NT2/D1 (cell line): Measurements from ENCODE around the gene EPHA2.

Source experiments
- SUZ12 ChIP-seq: IDR thresholded peaks from 2 replicates; pipeline ENCODE4 v1.6.1; 2011; ENCODE audit not compliant: insufficient read length, insufficient read depth; ENCODE audit errors: extremely low read depth
- YY1 ChIP-seq: IDR thresholded peaks from 2 replicates; pipeline ENCODE4 v1.6.1; 2011; ENCODE audit not compliant: insufficient read length, insufficient read depth

GRCh38 chr1:16076865-16077238 lies 79.0 kb downstream of the EPHA2 start:
- no peak for TF ChIP-seq YY1
- TF ChIP-seq SUZ12: no peak
